ENCODE results near the gene PIK3AP1. TPM values are rescaled to one million over a fixed set of nuclear protein-coding genes. Genes with fewer than 3 reads are reported as not detected.

The PIK3AP1 gene
- total and polyA plus RNA-seq, 2 of the 8 experiments (the other 6 are each of a cell fraction or from before 2014, with no cell fraction given), result 1.9 to 4.5 TPM

DNA sequence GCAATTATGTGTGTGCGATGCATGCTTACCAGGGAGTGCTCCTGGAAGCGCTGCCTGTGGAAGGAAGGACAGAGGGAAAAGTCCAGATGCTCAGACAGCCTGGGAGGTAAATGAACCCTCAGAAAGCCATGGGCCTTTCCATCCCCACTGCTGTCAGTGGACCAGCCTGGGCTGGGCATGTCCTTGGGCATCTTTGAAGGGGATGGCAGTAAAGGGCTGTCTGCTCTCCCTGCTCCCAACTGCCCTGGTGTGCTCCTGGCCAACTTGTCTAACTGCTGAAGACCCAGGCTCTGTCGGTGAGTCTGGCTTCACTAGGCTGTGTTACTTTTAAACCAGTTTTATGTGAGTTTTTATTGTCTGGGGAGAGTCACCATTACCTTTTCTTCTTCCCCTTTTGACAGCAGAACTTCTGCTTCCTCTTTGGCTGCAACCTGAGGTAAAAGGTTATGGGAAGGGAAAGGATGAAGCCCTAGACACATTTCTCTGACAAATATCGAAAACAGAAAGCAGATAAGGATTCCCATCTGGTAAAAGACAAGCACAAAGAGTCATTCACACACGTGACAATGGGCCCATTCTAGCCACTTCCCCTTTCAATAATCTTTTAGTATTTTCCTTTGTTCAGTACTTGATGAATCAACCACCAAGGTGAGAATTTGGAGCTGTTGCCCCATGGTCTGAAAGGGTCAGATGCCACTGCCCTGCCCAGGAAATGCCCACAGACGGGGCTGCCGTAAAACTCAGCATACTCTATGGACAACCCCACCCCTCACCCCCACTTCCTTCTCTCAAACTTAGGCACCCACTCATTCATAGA is 27.6 kb upstream of the PIK3AP1 start (continued):
- TF ChIP-seq KDM1A (IDR thresholded peaks at IDR 0.05; ENCODE audit: borderline replicate concordance, low read length) (no peak), SAP30 (IDR thresholded peaks at IDR 0.05; ENCODE audit: insufficient read depth, insufficient replicate concordance, low read length) (no peak), NANOG (IDR thresholded peaks at IDR 0.05; ENCODE audit: insufficient read depth, low read depth, low read length, poor library complexity, severe bottlenecking) (no peak), ATF2 (IDR thresholded peaks at IDR 0.05; ENCODE audit: low read length) (no peak), ZNF274 (IDR thresholded peaks at IDR 0.05; ENCODE audit: borderline replicate concordance, extremely low read depth, low read length) (no peak), RAD21 (IDR thresholded peaks at IDR 0.05 in 1 of 2, conservative IDR thresholded peaks at IDR 0.05 in 1 of 2; ENCODE audit: low read depth in 2 of 2, low read length in 2 of 2) (no peak)
- TF ChIP-seq, protein P1, sequence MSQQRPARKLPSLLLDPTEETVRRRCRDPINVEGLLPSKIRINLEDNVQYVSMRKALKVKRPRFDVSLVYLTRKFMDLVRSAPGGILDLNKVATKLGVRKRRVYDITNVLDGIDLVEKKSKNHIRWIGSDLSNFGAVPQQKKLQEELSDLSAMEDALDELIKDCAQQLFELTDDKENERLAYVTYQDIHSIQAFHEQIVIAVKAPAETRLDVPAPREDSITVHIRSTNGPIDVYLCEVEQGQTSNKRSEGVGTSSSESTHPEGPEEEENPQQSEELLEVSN (IDR thresholded peaks at IDR 0.05), result no peak

Data from H1 (cell line).